Kidney epithelial cell (primary cell): ENCODE data around the gene KRTAP9-1. TPM values are rescaled to one million over a fixed set of nuclear protein-coding genes. Genes with fewer than 3 reads are reported as not detected.
"Not testable (repeated sequence)": the region's sequence is repeated elsewhere in the genome, so short reads cannot be mapped to it uniquely, and the experiment has no call there.

ENCODE experiments used
- DNase-seq: peaks from one replicate; pipeline ENCODE4 v3.0.0-alpha.2; 2010; ENCODE audit warnings: low read depth
- H3K27me3 ChIP-seq: 2 replicates; pipeline ENCODE4 v1.6.0; 2011; ENCODE audit warnings: low read length; ENCODE audit not compliant: control insufficient read depth, insufficient read depth
- H3K36me3 ChIP-seq: 2 replicates; pipeline ENCODE4 v1.5.1; 2011; ENCODE audit warnings: low read length; ENCODE audit not compliant: control insufficient read depth, insufficient read depth
- H3K4me3 ChIP-seq: 2 replicates; pipeline ENCODE4 v1.5.1; 2011; ENCODE audit warnings: low read depth, mild to moderate bottlenecking, control low read depth, low read length
- CTCF ChIP-seq: IDR thresholded peaks from 2 replicates; pipeline ENCODE4 v1.5.1; 2011; ENCODE audit warnings: mild to moderate bottlenecking, moderate library complexity, low read length, control low read depth, inconsistent platforms; ENCODE audit not compliant: insufficient read depth, poor library complexity, severe bottlenecking
- total RNA-seq: library from RNA; depleted of rRNA; stranded (reverse); fragments of >200 nt; gene quantifications from 2 replicates; pipeline ENCODE4 v1.2.3, GENCODE V29; 2015

KRTAP9-1 gene
- total RNA-seq, 1 donor from 2014 or later = not detected

- Histone ChIP-seq H3K36me3 (no peaks in the 10 kb centered on the region), H3K4me3 (no peak within 1 kb of the TSS), H3K27me3 (no peaks in the 10 kb centered on the region)
- DNase-seq = no peak
- no peak for TF ChIP-seq CTCF
These were observed 40.1 kb upstream of the KRTAP9-1 start, which contains the start of gene KRTAP4-5 for GRCh38 chr17:41149652-41149985. Gene KRTAP4-5, minus strand, starts transcription at chr17:41149825. Its CDS starts 58 bp downstream, at chr17:41149767.

- TF ChIP-seq CTCF = no peak
- DNase-seq = no peak
- Histone ChIP-seq H3K4me3 (no peak overlapping the region), H3K36me3 (no peaks in the 10 kb centered on the region), H3K27me3 (no peaks in the 10 kb centered on the region)
These were observed 39.7 kb upstream of the KRTAP9-1 start for GRCh38 chr17:41150026-41150425.

DNA sequence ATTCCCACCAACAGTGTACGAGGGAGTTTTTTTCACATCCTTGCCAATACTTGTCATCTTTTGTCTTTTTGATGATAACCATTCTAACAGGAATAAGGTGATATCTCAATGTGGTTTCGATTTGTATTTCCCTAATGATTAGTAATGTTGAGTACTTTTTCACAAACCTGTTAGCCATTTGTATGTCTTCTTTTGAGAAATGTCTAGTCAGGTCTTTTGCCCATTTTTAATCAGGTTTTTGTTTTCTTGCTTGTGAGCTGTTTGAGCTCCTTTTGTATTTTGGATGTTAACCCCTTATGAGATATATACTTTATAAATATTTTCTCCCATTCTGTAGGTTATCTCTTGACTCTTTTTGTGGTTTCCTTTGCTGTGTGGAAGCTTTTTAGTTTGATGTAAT is 38.2 kb upstream of the KRTAP9-1 start:
- Histone ChIP-seq H3K4me3 (no peak overlapping the region), H3K27me3 (no peaks in the 10 kb centered on the region), H3K36me3 (no peaks in the 10 kb centered on the region)
- DNase-seq = no peak
- TF ChIP-seq CTCF = no peak

- no peak for DNase-seq
- H3K36me3 ChIP-seq = no peaks in the 10 kb centered on the region
- TF ChIP-seq CTCF = no peak
- no peaks in the 10 kb centered on the region for H3K27me3 ChIP-seq
- H3K4me3 ChIP-seq = no peak overlapping the region
These were observed 35.8 kb upstream of the KRTAP9-1 start for GRCh38 chr17:41153856-41154255.

GRCh38 chr17:41160190-41160589 is 29.5 kb upstream of the KRTAP9-1 start:
- not testable (repeated sequence) for H3K4me3 ChIP-seq, H3K36me3 ChIP-seq, DNase-seq, H3K27me3 ChIP-seq

DNA sequence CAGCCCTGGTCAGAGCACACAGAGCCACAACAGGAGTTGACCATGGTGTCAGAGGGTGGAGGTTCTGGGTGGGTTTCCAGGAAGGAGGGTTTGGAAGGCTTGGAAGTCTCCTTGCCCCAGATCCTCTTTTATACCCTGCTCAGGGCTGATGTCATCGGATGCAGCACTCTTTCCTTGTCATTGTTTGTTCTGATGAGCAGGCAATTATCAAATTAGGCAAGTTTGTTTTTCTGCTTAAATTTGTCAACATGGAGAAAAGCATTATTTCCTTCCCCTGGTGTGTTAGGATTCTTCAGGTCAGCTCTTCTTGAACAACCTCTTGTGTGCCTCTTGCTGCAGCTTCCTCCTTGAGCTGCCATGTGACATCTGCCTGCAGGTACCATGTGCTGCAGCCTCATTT is 29.0 kb upstream of the KRTAP9-1 start, which contains the start of gene KRTAP4-4:
Gene KRTAP4-4, minus strand, starts transcription at position 101 of the 400 bp plus-strand sequence. Its CDS starts 57 bp downstream, at position 44.
- TF ChIP-seq CTCF = no peak
- no peaks in the 10 kb centered on the region for H3K27me3 ChIP-seq
- H3K4me3 ChIP-seq = no peak within 1 kb of the TSS
- no peaks in the 10 kb centered on the region for H3K36me3 ChIP-seq
- DNase-seq = no peak
